ENCODE data around the gene YIPF2.

Gene YIPF2

GRCh38 chr19:10872546-10873107, 55.8 kb downstream of the YIPF2 start:
- DNase-seq, result no peak

All from NCI-H146 (cell line).